NCI-H1694 treated with DMSO at 0.1 percent for 48 hours (cell line): Measurements from ENCODE around the gene ZFYVE26.
A peak's percentile ranks its signal among the peaks of the same experiment; 100 is the strongest.
"Not testable (repeated sequence)": the region's sequence is repeated elsewhere in the genome, so short reads cannot be mapped to it uniquely, and the experiment has no call there.

Experiments
- DNase-seq: peaks from one replicate; lab custom pipeline; 2025; lab: John Stamatoyannopoulos, UW

ZFYVE26 gene

DNA sequence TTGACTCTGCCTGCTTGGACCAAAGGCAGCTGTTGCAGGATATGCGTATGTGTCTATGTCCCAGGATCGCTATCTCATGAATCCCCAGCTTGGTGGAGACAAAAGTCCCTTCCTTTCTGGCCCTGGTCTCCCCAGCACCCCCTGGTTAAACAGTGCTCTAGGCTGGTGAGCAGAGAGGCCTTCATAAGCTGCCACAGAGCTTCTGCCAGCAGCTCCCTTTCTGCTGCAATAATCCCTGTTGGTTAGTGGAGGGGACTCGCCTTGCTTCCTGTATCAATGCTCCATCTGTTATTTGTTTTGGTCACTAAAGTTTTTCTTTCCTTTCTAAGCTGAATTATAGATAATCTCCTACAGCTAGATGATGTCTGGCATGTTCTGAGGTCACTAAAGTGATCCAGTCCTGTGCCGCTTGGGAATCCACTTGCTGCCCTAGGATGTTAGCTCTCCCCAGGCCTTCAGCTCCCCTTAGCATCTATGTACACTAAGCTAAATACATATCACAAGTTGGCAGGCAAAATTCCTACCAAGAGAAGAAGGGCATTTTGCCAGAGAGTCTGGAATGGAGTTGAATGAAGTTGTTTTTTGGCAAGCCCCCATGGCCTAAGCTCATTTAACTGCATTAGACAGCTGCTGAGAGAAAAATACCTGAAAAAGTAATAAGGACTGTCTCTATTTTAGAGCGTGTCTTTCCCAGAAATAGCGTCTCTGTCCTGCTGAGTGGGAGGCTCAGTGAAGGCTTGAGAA is 66.9 kb downstream of the ZFYVE26 start:
- peak; percentile 95 for DNase-seq

DNA sequence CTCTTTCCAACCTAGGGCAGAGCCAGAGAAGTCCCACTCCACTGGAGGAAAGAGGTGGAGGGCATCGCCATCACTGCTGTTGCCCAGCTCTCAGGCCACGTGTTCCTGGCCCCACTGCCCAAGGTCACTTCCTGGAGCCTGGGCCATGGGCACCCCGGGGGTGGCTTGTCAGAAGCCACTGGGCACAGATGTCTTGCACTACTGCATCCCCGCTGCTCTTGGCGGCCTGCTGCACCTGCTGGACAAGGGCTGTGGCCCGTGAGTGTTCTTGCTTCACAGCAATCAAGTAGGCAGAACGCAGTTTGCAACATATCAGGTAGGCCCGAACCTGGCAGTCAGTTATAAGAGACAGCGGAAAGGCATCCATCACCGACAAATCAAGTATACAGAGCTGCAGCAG is 68.1 kb downstream of the ZFYVE26 start:
- DNase-seq: no peak

DNA sequence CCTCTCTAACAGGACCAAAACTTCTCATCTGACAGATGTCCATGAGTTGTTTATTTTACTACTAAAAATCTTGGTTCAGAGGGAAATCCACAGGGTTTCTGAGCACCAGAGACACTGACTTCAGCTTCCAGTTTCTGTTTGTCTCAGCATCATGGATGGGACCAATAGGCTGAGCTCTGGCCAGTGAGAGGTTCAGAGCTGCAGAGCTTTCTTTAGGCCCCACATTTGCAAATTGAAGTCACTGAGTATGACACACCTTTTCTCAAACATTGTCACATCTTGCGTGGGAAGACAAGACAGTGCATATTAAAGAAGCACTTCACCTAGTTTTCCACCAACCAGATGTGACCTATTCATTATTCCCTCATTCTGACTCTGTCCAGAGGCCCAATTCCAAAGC is 69.5 kb downstream of the ZFYVE26 start:
- DNase-seq: no peak

DNA sequence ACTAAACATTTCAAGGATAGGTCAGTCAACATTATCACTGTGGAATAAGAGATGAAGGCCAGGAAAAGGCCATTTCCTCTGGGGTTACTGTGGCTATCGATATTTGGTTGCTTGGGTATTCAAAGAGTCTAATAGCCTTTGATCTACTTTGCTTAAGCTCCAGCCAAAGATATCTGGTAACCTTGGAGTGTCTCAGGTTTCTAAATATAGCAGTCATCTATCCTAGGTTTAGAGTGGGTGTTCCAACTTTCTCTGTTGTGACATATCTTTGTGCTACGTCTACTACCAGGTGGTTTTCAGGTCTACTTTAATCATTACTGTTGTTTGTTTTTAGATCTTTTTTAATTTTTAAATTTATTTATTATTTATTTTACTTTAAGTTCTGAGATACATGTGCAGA is 72.3 kb downstream of the ZFYVE26 start:
- DNase-seq: no peak

DNA sequence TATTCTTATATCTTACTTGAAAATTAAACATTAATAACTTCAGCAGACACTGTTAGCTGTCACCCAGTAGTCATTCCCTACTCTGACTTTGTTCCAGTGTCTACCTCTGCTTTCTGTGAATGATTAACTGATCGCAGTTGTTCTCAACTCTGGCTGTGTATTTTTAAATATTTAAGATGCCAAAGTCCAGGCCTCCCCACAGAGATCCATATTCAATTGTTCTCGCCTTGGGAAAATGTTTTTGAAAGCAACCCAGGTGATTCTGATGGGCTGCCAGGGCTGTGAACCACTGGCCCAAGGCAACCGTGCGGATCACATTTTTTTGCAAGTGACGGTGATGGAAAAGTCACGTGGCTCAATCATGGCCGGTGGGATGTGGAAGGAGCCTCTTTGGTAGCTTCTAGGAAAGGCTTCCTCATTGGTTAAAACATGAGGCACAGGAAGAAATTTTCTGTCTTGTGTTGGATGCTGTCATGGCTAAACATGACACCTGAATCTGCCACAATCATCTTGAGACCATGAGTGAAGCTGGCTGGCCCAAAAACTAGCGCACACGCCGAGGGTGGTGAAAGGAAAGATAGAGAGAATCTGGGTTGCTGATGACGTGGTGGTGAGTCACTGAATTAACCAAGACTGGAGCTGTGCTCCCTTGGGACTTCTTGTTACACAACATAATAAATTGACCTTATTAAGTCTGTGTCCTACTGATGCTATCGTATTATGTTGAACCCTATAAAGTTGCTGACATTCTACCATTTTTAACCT is 77.5 kb downstream of the ZFYVE26 start:
- no peak for DNase-seq

DNA sequence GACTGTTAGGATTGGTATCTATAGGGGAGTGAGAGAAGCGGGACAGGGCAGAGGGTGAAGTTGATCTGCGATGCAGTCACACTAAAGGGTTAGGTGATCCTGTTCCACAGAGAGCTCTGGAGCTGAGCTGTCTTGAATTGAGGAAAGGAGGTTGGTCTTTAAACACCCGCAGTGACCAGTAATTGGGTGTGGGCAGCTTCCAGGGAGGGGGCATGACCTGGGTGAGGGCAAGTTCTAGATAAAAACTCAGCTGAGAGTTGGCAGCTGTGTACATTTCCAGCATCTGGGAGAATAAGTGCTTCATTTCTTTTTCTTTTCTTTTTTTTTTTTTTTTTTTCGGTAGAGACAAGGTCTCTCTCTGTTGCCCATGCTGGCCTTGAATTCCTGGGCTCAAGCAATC is 79.6 kb downstream of the ZFYVE26 start:
- no peak for DNase-seq

DNA sequence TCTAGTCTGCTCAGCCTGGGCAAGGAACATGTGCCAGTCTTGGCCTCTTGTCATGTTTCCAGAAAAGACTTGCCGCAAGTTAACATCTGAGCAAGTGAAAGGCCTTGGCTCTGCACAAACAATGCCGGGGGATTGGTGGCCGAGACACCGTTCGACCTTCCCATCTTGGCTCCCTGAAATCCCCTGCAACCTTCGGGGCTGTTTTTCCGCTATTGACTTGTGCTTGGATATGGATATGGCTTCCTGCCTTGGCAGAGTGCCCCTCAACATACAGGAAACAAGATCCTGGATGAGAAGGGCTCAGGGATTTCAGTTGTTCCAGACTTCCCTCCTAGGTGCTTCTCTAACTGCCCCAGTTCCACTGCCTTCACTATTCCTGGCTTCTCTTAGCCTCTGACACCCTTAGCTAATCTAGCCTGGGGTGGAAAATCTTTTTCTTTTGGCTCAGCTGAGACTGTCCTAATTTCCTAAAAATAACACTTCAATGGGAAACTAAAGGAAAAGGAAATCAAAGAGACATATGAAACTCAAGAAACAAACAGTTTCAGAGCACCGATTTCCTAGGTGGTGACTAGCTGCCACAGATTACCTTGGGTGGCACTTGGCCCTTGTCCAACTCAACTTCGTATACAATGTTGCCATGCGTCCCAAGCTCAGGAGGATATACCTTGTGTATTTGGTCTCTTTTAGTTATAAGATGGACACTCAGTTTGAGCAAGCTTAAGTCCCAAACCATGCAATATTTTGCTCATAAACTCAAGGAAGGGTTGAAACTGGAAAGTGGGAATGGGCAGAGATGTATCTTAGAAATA is 80.8 kb downstream of the ZFYVE26 start:
- no peak for DNase-seq

DNA sequence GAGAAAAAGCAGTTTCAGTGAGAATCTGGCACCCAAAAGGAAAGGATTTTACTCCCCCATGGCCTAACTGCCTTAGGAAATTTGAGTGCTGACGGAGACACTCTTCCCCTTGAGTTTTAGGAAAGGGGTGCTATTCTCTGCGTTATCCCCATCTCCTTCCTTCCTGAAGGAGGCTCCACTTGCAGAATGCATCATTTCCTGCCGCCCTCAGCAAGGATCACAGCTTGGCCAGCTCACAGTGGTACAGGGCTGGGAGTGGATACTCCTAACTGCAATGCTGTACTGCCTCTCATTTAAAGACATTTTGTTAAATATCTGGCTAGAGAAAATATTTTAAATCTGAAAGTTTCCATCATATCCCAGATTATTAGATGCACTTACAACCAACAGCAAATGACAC is 81.7 kb downstream of the ZFYVE26 start:
- DNase-seq: no peak

DNA sequence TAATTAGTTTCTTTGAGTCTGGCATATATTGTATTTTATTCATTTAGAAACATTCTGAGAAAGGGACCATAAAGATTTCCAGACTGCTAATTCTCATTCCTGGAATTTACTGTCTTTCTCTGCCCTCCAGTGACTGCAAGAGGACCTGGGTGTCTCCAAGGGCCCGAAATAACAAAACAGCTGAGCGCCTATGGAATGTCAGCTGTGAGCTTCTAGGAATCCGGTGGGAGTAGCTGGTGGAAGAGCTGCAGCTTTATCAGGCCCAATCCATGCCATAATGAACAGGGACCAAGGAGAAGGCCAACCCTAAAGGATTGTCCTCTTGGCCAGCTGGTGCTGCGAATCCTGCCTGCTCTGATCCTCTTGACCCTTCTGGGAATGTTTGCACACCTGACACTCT is 82.8 kb downstream of the ZFYVE26 start:
- DNase-seq: no peak

DNA sequence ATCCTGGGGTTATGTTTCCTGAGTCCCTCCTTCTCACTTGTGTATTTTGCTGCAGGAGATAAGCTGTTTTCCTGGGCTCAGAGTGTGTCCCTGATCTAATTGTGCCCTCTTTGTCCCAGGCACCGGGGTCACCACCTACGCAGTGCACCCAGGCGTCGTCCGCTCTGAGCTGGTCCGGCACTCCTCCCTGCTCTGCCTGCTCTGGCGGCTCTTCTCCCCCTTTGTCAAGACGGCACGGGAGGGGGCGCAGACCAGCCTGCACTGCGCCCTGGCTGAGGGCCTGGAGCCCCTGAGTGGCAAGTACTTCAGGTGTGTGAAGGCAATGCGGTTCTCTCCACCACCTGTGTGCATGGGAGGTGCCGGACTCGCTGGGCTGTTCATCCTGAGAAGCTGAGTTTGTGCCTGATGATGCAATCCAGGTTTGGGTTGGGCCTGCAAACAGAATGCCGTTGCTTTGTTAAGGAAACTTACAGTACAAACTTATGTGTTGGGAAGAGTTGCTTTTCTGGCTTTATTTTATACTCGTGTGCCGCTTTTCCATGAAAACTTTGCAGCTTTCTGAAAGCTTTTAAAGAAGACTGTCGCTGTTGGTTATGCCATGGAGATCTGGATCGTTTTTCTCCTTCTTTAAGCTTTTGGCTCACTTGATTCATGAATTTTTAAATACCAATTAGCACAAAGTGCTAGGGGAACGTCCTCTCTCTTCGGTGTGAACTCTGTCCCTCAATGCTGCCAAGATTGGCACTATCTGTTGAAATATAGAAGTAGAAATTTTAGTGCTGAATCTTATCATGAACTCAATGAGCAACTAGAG is 87.1 kb downstream of the ZFYVE26 start:
- no peak for DNase-seq

DNA sequence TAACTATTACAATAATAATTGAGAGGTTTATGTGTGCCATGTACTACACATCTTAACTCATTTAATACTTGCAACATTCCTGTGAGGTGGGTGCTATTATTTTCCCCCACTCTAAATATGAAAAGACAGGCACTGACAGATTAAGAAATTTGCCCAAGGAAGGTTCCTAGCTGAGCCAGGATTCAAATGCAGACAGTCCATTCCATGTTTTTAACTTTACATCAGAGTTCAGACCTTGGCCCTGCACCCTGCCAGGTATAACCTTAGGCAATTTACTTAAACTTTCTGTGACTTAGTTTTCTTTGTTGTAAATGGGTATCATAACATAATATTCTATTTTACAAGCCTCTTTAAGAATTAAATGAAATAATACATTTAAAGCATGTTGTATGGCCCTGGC is 88.1 kb downstream of the ZFYVE26 start:
- no peak for DNase-seq

DNA sequence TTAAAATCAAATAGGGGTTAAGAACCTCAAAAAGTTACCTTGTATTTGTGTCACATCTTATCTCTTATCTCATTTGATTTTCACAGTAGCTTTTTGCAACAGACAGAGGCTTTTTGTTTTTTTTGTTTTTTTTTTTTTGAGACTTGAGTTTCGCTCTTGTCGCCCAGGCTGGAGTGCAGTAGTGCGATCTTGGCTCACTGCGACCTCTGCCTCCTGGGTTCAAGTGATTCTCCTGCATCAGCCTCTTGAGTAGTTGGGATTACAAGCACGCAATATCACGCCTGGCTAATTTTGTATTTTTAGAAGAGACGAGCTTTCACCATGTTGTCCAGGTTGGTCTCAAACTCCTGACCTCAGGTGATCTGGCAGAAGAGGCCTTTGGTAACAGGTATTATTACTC is 89.0 kb downstream of the ZFYVE26 start:
- DNase-seq: no peak

DNA sequence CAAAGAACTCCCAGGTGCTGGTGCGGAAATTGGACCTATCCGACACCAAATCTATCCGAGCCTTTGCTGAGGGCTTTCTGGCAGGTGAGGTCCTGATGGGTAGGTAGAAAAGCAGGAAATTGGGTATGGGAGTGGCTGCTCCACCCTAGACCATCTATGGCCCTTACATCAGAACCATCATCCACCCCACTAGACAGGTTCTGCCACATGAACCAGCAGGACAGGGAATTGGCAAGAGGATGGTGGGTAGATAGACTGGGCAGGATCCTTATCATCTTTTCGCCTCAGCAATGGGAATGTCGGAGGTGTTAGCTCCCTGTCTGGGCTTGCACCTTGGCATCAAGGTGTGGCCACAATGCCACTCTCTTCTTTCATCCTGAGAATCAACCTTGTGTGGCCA is 91.2 kb downstream of the ZFYVE26 start:
- no peak for DNase-seq

DNA sequence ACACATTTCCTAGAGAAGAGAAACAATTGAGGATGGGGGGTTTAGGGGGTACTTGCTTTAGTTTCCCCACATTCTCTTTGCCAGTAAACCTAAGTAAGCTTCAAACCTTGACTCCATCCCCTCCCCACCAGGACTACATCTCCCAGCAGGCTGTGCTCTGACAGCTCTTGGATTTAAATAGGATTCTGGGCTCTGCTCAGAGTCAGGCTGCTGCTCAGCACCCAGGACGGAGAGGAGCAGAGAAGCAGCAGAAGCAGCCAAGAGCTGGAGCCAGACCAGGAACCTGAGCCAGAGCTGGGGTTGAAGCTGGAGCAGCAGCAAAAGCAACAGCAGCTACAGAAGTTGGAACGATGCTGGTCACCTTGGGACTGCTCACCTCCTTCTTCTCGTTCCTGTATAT is 94.1 kb downstream of the ZFYVE26 start:
- DNase-seq: peak; percentile 53

DNA sequence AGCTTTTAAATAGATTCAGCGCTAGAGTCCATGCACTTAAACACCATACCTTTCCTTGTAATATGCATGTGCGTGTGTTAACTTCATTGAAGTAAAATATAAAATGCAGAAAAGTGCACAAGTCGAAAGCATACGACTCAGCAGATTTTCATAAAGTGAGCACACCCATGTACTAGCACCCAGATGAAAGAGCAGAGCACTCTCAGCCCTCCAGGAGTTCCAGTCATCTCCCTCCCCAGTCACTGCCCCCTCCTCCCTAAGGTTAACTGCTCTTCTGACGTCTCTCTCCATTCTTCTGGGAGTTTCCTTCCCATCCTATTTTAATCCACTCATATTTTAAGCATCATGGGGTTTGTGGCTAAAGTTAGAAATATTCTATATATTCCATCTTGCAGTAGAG is 94.5 kb downstream of the ZFYVE26 start:
- no peak for DNase-seq

DNA sequence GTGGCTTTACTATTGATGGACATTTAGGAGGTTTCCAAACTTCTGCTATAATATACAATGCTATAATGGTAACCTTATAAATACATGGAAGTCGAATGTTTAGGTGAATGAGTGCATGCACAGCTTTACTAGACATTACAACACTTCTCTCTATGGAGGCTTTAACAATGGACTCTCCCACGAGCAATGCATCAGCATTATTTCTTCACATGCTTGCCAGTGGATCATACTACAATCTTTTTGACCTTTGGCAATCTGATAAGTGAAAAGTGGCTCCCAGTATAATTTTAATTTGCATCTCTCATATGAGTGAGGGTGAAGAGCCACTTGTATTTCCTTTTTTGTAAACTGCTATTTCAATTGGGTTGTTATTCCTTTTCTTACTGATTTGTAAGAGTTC is 96.5 kb downstream of the ZFYVE26 start:
- DNase-seq: no peak

DNA sequence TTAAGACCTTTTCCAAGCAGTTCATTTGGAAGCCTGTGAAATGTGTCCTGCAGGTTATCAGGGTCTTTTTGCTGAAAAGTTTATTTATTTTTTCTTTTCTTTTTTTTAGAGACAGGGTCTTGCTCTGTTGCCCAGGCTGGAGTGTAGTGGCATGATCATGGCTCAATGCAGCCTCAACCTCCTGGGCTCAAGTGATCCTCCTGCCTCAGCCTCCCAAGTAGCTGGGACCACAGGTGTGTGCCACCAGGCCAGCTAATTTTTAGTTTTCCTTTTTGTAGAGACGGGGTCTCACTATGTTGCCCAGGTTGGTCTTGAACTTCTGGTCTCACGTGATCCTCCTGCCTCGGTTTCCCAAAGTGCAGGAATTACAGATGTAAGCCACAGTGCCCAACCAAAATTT is 97.0 kb downstream of the ZFYVE26 start:
- not testable (repeated sequence) for DNase-seq

DNA sequence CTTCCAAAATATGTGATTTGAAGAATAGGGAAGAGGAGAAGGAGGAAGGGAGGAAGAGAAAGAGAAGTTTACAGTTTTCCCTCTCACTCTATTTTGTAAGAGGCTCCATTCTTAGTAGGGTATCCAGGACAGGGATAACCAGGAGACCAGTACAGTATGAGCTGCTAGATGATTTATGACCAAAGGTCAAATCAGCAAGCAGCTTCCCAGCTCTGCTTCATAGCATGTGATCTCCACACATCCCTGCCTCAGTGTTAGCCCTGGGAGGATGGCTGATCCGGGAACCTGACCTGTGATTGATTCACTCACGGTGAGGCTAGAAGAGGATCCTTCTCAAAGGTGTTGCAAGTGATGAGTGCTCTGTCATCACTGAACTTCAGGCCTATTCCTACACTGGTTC is 98.1 kb downstream of the ZFYVE26 start:
- no peak for DNase-seq

DNA sequence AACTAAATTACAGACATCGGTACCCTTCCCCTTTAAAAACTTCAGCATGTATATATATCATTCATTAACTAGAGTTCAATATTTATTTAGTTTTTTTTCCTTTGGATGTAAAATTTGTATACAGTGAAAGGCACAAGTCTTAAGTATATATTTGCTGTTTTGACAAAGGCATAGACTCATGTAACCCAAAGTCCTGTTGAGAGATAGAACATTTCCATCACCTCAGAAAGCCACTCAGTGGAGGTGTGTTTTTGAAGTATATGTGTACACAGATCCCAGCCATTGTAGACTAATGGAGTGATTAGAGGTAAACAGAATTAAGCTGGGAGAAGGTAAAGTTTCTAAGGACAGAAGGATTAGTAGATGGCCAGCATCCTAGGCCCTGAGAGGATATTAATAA is 99.3 kb downstream of the ZFYVE26 start:
- no peak for DNase-seq

DNA sequence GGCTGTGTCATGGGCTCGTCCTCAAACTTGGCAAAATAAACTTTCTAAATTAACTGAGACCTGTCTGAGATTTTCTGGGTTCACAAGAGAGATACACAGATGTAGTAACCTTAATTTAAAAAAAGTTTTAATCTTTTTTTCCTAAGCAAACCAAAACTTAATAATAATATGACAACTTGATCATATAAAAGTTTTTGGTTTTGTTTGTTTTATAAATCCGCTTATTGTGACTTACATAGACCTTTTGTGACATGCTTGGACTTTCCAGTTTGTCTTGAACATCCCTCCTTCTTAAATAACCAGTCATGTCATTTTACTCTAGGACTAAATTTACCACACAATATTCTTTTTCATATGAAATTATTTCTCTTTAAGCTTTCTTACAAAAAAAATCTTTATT is 106.2 kb downstream of the ZFYVE26 start:
- DNase-seq: no peak

DNA sequence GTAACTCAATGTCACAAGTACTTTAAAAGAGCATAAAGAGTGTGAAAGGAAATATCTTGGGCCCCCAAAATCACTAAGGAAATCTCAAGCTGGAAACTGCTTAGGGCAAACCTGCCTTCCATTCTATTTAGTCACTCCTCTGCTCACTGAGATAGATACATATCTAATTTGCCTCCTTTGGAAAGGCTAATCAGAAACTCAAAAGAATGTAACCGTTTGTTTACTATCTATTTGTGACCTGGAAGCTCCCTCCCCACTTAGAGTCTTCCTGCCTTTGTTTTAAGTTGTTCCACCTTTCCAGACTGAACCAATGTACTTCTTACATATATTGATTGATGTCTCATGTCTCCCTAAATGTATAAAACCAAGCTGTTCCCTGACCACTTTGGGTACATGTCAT is 106.6 kb downstream of the ZFYVE26 start:
- not testable (repeated sequence) for DNase-seq

DNA sequence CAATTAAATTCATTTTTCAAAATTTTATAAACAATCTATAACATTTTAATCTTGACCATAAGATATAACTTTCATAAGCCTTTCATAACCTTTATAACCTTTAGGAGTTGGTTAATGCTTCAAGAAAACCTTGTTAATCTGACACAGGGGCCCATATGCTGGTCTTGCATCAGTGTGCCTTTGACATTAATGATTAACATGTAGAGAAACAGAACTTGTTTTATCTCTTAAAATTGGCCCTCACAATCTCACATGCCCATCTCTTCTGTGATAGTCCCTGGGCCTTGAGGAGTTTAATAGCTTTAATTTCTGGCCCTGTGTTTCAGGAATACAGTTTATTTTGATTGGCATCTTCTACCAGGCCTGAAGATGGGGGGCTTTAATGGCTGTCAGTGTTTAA is 107.0 kb downstream of the ZFYVE26 start:
- not testable (repeated sequence) for DNase-seq
